GM19438 (cell line): Measurements from ENCODE around the gene TRPM3.

Experiments used
- ATAC-seq: cut with Tn5 transposase; IDR thresholded peaks from one replicate; pipeline ENCODE4 v1.9.1; 2021; ENCODE audit warnings: low read depth; ENCODE audit not compliant: unreplicated experiment

Gene TRPM3

DNA sequence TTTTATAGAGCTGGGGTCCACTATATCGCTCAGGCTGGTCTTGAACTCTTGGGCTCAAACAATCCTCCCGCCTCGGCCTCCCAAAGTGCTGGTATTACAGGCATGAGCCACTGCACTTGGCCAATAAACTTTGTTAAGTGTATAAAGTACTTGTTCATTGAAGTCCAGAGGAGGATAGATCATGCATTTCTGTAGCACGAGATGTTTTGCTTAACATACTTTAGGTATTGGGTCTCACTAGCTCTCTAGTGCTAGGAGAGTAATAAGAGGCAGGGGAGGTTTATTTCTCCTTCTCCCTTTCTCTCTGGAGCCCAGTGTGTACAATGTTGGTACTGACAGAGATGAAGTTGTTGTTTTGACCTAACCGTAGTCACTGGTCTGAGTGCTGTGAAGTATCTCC lies 581.4 kb downstream of the TRPM3 start:
- ATAC-seq: no peak

DNA sequence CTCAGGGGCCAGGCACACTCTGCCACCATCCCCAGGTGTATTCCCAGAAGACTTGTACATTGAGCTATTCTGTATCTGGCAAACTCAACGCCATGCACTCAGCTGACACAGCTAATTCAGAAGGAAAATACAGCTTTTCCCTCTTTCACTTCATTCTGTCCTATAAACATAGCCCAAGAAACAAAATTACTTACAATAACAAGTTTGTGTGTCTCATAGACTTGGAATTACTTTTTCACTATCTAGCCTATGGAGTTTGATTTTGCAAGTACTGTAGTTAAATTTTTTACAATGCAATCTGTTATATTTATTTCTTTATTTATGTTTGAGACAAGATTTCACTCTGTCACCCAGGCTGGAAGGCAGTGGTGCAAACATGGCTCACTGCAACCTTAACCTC lies 581.9 kb downstream of the TRPM3 start:
- no peak for ATAC-seq

DNA sequence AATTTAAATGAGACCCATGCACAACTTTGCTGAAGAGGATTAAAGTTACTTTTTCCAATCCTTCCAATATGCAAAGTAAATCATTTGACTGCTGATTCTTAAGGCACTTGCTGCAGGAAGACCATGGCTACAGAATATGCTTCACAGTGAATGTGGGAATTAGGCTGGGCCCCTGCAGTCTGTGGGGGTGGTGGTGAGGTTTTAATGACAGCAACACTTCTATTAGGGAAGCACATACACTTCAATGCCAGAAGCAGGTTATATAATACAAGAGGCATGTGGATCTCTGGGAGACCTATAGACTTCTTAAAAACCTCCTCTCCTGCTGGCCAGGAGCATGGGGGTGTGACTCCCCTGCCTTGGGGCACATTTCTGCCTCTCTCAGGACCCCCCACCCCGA lies 582.4 kb downstream of the TRPM3 start:
- ATAC-seq: no peak

DNA sequence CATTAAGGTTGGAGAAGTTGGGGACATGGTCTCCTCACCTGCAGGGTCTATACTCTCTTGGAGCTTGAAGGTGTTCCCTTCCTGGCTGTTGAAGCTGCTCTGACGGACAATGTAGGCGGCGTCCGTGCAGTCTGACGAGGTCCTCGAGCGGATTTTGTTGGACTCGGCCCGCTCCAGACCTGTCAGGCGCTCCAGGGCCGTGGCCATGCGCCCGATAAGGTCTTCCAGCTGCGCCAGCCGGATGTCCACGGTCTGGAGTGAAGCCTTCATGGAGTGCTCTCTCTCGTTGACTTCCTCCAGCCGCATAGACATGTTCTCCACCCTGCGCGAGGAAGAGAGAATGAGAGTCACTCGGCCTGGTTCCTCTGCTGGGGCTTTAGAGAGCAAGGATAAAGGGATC lies 584.3 kb downstream of the TRPM3 start:
- no peak for ATAC-seq

DNA sequence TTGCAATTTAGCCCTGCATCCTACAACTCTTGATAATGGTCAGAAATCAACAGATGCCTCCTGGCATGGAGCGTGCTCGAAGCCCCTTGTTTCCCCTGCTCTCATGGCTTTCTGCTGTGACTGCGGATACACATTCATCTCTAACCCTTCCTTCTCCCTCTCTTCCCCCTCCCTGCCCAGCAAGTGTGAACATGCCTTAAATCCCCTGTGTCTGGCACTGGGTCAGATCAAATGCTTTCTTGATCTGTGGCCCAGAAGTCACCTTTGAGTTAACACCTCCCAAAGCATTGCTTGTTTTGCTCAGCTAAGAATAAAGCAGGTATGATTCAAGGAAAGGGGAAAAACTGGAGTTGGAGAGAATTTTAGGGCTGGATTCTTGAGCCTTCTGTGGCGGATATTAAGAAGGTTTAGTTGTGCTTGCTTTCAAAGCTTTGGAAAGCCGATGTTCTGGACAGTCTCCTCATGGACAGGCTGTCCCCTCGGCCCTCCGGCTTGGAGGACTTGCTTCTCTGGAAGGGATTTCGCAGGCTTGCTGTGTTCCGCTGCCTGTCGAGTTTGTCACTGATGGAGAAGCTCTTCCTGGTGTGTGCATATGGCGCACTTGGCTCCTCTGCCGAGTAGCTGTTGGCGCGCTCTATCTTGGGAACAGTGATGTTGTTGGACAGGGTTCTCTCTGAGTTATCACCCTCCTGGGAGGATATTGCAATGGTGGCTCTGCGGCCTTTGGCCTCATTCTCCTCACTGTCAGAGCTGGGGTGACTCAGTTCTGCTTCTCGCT lies 585.7 kb downstream of the TRPM3 start:
- no peak for ATAC-seq

DNA sequence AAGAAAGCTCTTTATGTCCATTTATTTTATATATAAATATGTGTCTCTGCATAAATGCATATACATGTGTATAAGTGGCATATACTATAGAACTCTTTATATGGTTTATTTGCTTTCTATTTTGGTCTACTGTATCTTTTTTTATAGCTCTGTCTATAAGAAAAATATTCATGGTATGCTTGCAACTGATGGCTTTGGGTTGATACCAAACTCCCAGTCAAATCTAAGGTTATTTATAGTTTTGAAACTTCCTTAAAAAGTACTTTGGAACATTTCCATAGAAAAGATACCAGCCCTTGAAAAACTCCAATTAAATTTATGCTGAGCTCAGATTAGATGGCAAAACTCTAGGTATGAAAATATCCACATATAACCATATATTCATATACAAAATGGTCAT lies 587.0 kb downstream of the TRPM3 start:
- ATAC-seq: no peak

DNA sequence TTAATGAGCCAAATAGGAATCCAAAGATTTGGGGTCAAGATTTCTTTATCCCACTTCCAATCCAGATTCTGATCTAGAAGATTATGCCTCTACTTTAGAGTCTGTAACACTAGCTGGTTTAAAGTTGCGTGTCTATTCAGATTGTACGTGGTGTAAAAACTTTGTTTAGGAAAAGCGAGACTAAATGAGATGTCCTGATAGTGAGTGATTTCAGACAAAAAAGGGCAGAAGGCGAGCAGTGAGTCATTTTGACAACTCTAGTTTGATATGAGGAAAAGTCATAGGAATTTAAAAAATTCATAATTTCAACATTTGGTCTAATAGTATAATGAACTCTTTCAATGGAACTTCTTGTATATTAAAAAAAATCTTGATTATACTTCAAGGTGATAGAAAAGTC lies 587.4 kb downstream of the TRPM3 start:
- ATAC-seq: no peak

DNA sequence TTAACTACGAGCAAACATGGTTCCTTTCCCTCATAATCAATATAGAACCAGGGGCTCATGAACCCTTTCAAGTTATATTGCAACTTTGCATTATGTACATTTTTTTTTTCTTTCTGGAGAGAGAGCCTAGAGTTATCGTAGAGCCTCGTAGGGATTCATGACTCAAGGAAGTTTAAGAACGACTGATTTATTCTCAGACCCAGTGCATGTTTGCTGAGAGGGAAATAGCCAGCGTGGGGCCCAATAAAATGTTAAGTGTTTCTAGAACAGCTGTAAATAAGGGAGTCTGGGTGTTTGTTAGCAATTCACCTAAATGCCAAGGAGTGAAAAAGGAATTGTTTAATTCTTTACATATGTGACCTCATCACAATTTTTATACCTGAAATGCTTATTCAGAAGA lies 587.9 kb downstream of the TRPM3 start:
- ATAC-seq: no peak

DNA sequence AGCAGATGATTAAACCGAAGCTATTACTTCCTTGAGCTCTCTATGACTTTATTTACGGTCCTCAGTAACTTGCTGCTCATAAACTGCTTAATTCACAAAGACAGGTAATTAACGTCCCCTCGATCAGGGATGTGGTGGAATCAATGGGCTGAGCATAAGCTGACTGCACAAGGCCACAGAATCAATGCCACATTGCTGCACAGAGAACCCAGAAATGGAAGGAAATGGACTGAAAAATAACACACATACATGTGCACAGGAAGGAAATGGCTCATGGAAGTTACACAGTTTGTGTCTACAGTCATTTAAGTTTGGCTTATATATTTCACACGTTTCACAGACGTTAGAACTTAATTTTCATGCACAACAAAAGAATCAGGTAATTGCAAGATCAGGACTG lies 588.7 kb downstream of the TRPM3 start:
- no peak for ATAC-seq

DNA sequence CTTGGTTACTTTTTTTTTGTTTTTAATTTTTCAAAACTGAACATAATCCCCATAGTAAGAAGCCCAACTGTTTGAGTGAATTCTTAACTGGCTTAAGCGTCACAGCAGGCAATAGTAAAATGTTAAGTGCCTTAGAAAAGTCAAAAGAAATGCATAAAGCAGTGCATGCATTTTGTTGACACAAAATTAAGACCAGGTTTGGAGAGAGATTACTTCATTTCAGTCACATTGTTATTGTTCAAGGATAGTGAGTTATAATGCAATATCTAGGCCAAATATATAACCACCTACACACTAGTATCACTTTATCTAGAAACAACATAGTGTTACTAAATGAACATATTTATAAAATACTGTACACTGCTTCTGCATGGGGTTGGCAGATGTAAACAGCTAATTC lies 590.1 kb downstream of the TRPM3 start:
- no peak for ATAC-seq

DNA sequence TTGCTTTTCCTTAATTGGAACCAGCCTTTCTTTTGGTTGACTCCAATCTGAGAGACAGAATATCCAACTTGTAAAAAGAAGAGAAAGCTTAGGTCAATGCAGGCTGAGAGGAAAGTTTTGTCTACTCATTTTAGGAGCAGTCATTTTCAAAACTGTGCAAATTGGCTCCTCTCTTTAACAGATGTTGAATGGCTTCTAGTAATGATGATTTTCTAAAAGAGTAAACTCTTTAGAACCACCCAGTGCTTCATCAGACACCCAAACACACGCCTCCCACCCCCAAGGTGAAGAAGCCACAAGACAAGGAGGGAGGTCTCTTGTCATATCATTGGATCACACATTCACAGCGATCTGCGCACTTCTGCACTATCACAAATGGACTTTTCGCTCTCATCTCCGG lies 590.7 kb downstream of the TRPM3 start:
- no peak for ATAC-seq

DNA sequence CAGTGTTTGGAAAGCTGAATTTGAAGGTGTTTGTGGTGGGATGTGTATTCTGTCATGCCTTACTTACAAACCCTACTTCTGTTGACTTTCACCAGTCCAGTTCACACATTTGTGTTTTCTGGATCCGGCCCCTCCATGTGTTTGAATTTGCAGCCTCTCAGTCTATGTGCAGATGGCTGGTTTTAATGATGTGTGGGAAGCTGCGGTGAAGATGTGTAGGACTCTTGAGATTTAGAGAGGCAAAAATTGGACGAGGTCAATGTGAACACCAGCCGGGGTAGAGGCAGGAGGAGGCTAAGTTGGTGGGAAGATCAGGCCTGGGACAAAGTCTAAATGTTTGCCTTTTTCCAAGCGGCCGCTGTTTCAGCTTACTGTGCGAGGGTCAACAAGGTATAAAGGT lies 591.6 kb downstream of the TRPM3 start:
- ATAC-seq: no peak

DNA sequence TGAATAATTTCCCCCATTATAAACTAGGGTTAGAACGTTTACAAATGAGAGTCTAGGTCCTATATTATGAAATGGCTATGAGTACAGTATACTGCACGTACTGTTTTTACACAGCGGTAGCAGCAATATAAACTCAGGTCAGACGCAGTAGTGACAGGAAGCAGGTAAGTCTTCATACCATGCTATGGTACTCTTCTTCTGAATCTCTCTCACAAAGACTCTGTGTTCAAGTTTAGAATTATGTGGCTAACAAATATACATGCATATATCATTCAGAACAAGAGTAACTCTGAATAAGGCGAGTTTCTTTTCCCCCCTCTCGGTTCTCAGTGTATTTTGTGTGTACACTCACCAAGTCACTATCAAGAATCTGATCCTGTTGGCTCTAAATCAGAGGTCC lies 592.0 kb downstream of the TRPM3 start:
- ATAC-seq: no peak

DNA sequence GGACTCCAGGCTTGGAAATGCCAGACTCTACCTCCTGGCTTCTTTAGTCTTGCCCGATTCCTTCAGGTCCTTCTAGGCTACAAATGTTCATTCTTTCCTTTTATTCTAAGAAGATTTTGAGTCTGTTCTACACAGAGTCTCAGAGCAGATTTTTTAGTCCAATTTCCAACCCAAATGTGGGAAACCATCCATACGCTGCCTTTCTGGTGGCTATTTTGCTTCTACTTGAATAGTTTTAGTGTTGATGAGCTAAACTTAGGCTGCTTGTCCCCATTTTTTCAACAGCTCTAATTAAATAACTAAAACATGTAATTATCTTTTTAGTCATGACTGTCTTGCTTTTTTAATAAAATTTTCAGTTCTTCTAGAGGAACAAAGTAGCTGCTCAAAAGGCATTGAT lies 594.5 kb downstream of the TRPM3 start:
- ATAC-seq: no peak

DNA sequence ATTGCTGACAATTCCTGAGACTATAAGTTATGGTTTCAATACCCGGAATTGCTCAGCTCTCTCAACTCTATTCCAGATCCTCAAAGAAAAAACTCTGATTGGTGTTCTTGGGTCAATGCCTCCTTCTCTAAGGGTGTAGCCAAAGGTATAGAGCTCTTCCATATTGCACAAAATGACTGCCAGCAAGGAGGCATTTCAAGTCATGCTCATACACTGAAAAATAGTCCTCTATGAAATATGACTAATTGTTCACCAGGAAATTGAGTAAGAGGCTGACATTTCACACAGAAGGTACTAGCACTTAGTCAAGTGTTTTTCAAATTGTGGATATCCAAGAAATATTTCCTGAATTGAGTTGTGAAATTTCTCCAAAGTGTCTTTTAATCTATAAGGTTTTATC lies 595.9 kb downstream of the TRPM3 start:
- ATAC-seq: no peak

DNA sequence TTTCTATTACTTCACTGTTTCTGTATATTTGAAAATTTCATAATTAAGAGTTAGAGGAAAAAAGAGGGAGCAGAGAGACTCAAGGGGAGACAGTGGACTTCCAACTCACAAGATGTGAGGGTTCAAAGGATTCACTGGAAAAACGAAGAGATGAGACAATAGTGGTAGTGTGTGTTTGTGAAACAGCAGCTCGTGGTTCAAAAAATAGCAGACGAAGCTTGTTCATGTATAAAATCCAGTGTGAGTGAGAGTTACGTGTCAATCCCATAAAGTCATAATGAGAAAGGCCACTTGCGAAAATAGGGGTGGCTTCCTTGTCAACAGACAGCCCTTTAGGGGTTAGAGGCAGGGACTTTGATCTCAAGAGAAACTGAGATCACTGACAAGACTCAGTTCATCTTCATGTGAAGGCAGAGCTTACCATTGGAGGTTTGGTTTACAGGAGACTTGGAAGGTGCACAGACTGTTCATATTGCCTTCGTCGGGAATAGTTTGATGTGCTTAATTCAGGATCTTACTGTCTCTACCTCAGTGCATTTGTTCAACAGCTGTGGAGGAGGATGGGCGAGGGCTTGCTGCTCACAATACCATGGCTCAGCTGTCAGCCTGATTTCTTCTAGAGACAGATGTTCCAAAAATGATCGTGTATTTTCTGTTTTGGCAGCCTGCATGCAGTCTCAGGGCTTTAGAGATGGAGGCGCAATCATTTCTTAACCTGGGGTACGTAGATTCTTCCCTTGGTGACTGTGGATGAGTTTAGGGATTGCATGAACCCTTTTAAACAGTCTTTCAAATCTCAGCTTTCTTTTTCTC lies 601.3 kb downstream of the TRPM3 start:
- peak; percentile 83 for ATAC-seq

DNA sequence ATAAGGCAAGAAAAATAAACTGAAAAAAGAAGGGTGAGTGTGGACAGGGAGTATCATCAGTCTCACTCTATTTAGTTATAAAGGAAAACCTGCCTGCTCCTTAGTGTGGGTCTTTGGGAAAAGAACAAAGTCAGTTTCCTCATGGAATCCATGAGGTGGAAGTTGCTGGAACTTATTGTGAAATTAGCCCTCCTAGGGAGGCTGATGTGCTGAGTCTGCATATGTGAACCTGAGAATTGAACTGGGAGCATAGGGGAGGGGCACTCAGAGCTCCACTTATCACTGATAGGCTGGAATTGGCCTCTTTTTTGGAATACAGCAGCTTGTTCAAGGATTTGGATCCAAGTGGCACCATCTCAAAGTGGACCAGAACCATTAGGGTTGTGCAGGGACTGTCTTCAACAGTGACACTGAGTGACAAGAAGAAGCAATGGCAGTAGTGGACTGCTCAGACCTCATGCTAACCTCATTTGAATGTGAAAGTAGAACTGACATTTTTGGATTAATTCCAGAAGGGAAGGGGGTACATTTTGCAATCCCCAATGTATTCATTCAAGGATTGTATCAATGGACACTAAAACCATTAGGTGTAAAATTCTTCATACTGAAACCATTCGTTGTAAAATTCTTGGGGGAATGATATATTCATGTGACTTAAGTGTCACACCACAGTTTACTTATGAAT lies 603.4 kb downstream of the TRPM3 start:
- ATAC-seq: no peak

DNA sequence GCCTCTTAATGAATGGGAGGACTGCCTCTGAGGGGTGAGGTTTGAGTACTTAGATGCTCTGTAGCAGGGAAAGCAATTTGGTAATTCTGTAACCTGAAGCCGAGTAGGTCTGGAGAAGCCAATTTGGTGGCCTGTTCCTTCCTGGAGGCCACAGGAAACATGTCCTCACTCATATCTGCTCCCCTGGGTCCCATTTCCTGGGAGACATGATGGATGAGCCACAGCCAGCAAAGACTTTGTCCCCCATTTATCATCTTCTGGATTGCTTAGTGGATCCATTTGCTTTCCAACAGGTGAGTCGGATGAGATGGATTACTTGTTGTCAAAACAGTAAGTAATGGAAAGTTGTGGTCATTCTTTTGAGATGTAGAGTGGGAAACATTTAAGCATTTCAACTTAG lies 607.1 kb downstream of the TRPM3 start:
- ATAC-seq: no peak

DNA sequence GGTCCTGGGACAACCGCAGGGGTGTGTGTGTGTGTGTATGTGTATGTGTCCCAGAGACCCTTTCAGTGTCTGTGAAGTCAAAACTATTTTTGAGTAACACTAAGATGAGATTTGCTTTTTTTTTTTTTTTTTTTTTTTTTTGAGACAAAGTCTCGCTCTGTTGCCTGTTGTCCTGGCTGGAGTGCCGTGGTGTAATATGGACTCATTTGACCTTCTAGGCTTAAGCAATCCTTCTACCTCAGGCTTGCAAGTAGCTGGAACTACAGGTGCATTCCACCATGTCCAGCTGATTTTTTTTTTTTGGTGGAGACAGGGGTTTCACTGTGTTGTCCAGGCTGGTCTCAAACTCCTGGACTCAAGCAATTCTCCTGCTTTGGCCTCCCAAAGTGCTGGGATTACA lies 609.6 kb downstream of the TRPM3 start:
- ATAC-seq: no peak

DNA sequence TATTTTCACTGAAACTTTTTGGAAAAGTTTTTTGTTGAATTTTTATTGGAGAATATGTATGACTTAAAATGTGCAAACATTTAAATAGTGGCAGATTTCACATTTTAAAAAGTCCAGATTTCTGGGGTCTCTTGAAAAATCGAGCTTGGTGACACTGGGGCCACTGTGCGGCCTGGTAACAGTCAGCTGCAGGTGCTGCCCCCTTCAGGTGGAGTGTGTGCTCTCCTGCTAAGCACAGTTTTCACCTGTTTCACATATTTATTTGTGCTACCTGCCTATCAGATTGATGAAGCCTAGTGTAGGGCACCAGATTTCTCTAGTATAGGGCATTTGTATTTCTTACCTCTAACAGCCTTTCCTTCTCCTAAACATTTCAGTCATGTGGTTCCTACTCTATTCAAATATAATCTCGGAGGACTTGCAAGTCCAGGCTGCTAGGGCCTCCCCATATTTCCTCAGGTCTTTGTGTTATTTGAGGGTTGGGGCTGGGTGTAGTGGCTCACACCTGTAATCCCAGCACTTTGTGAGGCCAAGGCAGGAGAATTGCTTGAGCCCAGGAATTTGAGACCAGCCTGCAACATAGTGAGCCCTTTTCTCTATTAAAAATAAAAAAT lies 611.2 kb downstream of the TRPM3 start:
- no peak for ATAC-seq

DNA sequence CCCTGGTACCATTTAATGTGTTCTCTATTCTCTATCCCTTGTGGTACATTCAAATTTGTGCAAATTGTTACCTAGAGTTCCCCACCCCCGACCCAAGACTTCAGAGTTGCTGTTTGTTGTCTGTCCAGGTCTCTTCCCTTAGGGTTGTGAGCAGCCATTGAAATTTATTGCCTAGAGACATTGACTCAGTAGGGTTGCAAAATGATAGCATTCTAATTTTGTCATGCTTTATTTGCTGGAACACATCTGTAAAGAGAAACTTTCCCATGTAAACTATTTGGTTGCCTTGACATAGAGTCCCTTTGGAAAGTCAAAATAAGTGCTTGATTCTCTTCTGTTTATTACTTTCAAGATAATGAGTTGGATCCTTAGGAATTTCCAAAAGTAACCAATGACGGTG lies 615.3 kb downstream of the TRPM3 start:
- no peak for ATAC-seq
